ENCODE results near the gene HINFP. TPM values are rescaled to one million over a fixed set of nuclear protein-coding genes. Genes with fewer than 3 reads are reported as not detected.

Gene HINFP
- total and polyA plus RNA-seq, 2 of the 8 experiments (the other 6 are each of a cell fraction or from before 2014, with no cell fraction given) = 35.0 to 37.3 TPM

DNA sequence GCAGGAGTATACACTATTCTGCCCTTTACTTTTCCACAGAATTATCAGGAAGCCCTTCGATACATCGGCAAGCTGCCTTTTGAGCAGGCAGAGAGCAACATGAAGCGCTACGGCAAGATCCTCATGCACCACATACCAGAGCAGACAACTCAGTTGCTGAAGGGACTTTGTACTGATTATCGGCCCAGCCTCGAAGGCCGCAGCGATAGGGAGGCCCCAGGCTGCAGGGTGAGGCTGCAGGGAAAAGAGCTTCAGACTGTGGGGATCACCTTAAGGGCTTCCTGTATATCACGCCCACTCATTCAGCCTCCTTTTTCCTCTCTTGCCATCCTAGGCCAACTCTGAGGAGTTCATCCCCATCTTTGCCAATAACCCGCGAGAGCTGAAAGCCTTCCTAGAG lies 43.5 kb upstream of the HINFP start:
- no peak overlapping the region for H4K91ac ChIP-seq (replicated peaks; ENCODE audit: insufficient read length, low read length)
- ChIA-PET CTCF (ENCODE audit: partially characterized antibody) (interaction anchor here (1.2 to 1.5 kb wide), 2 partner anchors 57 to 246 kb away, joined by 4 to 5 read pairs; no protein-coding TSS in a partner anchor), POLR2A (ENCODE audit: partially characterized antibody) (interaction anchor here (0.7 to 7.5 kb wide), 4 partner anchors 10 to 17 kb away, joined by 4 to 38 read pairs (median 4); partner anchors contain the start of gene VPS11)
- no peak overlapping the region for H2BK120ac ChIP-seq (replicated peaks; ENCODE audit: low read depth, low read length)
- H2BK15ac ChIP-seq (ENCODE audit: low read length) = no peak overlapping the region
- H3K4me1 ChIP-seq (replicated peaks in 1 of 4; ENCODE audit: control insufficient read depth in 3 of 4, insufficient read depth in 4 of 4, low read length in 3 of 4) = no peaks in the 10 kb centered on the region
- H3K23ac ChIP-seq (ENCODE audit: insufficient read length) = no peak overlapping the region
- H3K56ac ChIP-seq (replicated peaks; ENCODE audit: insufficient read length, low read depth, low read length) = no peak overlapping the region
- no peak overlapping the region for H2AK5ac ChIP-seq (ENCODE audit: low read depth, low read length)
- H3K27ac ChIP-seq (ENCODE audit: low read depth, low read length) = no peak overlapping the region
- no peak overlapping the region for H3K18ac ChIP-seq (ENCODE audit: extremely low read depth, low read length)
- H2BK20ac ChIP-seq (ENCODE audit: low read length) = no peak overlapping the region
- H3K23me2 ChIP-seq (ENCODE audit: low read depth, low read length) = no peaks in the 10 kb centered on the region
- FAIRE-seq = no peak
- H4K5ac ChIP-seq (ENCODE audit: insufficient read length, low read depth, low read length) = no peak overlapping the region
- no peak for DNase-seq (ENCODE audit: low read depth in 1 of 2, low spot score in 2 of 2)
- no peaks in the 10 kb centered on the region; the same call in 1 of the 2 replicates for H3K79me1 ChIP-seq (ENCODE audit: low read depth, low read length)
- H4K8ac ChIP-seq (ENCODE audit: extremely low read depth, insufficient read depth, low read length) = no peak overlapping the region
- no peak overlapping the region for H2BK12ac ChIP-seq (ENCODE audit: low read depth, low read length)
- H3K9me3 ChIP-seq (ENCODE audit: insufficient read depth in 2 of 2, low read depth in 1 of 2, low read length in 1 of 2) = no peaks in the 10 kb centered on the region
- no peaks in the 10 kb centered on the region for H4K20me1 ChIP-seq (replicated peaks in 1 of 2; ENCODE audit: control insufficient read depth in 1 of 2, insufficient read depth in 2 of 2, low read length in 2 of 2)
- WGBS, 2 experiments (ENCODE audit: extremely low coverage in 1 of 2, insufficient coverage in 1 of 2, insufficient read length in 1 of 2, insufficient replicate concordance in 2 of 2, low coverage in 1 of 2, low lambda C conversion rate in 2 of 2, missing lambda C conversion rate in 1 of 2) = 96% methylated on average over 11 of the region's 11 CpGs; no CpG with 5 or more reads in 1 of the 2 experiments
- no peak overlapping the region for H3K4me2 ChIP-seq (ENCODE audit: insufficient read depth in 1 of 2, low read depth in 2 of 2, low read length in 2 of 2)
- H3K9ac ChIP-seq (replicated peaks in 1 of 4; ENCODE audit: extremely low read depth in 1 of 4, low read depth in 3 of 4, low read length in 3 of 4) = no peak overlapping the region
- no peak overlapping the region for H3K4ac ChIP-seq (replicated peaks; ENCODE audit: insufficient read length, low read depth, low read length)
- H2AFZ ChIP-seq (ENCODE audit: low read length) = no peak overlapping the region
- TF ChIP-seq EZH2 (IDR thresholded peaks at IDR 0.05; ENCODE audit: low read depth, low read length, severe bottlenecking) = no peak
- H3K14ac ChIP-seq (ENCODE audit: insufficient read length) = no peak overlapping the region
- H2BK5ac ChIP-seq (ENCODE audit: low read depth, low read length) = no peak overlapping the region
- H3K4me3 ChIP-seq (ENCODE audit: extremely low read depth in 1 of 4, insufficient read depth in 2 of 4, low read depth in 3 of 4, low read length in 4 of 4) = no peak overlapping the region
- H3K36me3 ChIP-seq (ENCODE audit: control insufficient read depth in 2 of 4, insufficient read depth in 4 of 4, low read length in 3 of 4) = peaks cover 20 to 65% (median 47%) of the 10 kb centered on the region in 4 experiments
- H3K79me2 ChIP-seq (ENCODE audit: control insufficient read depth in 1 of 2, insufficient read depth in 2 of 2, low read length in 2 of 2) = no peaks in the 10 kb centered on the region
- no peaks in the 10 kb centered on the region for H3K27me3 ChIP-seq (replicated peaks in 1 of 4; ENCODE audit: control insufficient read depth in 3 of 4, extremely low read depth in 1 of 4, insufficient read depth in 3 of 4, low read length in 3 of 4)

Data from H1 (cell line).